ENCODE measurements around the gene LAMP2.
"Not testable (repeated sequence)": the region's sequence is repeated elsewhere in the genome, so short reads cannot be mapped to it uniquely, and the experiment has no call there.

The LAMP2 gene

DNA sequence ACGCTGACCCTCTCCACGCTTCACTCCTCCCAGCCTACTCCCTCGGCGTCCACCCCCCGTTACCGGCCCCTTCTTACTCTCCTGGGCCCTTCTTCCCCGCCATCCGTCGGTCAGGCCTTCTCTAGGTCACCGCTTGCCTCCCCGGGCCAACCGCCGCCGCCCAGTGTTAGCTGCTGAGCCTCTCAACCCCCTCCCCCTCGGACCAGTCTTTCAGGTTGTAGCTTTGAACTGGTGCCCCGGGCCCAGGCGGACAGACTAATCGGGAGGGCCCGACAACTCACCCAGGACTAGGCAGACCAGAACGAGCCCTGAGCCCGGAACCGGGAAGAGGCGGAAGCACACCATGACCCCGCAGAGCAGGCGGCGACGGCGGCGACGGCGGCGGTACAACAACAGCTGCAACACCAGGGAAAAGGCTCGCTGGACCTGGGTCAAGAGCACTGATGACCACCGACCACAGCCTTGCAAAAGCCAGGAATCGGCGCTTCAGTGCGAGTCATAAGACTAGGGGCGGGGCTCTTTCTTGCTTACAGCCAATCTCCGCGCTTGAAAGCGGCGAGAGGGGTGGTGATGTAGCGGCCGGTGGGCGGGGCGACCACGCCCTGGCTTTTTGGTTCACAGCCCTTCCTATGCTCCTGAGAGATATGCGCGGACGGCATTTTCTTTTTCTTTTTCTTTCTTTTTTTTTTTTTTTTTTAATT lies at the start of gene LAMP2:
LAMP2 (minus strand) TSS at position 472 of the 701 bp plus-strand sequence; CDS start at position 345, 127 bp downstream.
- DNase-seq, result peak; percentile 6

DNA sequence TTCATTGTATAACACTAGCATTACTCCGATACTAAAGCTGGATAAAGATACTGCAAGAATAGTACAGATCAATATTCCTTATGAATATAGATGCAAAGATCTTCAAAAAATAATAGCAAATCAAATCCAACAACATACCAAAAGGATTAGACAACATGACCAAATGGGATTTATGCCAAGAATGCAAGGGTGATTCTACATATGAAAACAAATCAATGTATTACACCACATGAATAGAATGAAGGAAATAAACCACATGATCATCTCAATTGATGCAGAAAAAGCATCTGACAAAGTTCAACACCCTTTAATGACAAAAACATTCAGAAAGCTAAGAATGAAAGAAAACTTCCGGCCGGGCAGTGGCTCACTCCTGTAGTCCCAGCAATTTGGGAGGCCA lies 48.8 kb upstream of the LAMP2 start:
- DNase-seq, result no peak

DNA sequence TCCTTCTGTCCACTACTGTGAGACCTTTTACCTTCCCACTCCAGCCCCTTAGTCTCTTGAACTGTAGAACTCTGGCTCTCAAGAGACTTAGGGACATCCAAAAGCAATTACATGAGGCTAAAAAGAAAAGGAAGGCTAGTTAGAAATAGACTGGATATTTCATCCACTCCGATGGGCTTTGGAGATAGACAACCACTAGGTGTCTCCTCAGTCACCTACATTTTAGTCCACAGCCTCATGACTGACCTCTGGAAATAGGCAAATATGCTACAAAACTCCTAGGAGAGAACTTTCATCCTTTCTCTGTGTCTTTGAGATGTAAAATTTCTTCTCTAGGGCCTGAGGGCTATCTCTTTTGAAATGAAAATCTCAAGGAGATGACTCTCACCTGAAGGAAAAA lies 45.1 kb upstream of the LAMP2 start:
- DNase-seq, result no peak

DNA sequence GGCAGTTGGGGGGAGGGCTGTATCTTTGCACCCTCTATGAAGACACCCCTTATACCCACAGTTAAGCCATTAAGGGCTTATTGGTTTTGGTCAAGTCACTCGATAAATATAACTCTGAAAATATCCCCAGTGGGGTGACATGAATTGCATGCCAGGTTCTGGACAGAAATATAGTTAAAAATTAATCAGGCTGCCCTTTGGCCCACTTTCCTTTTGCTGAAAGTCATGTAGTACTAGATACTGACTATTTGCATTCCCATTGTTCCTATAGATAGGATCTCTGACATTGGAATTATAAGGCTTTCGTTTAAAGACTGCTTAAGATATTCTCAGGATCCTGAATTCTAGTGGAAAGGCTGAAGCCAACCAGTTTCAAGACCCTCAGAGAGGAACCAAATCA lies 43.5 kb upstream of the LAMP2 start:
- no peak for DNase-seq

DNA sequence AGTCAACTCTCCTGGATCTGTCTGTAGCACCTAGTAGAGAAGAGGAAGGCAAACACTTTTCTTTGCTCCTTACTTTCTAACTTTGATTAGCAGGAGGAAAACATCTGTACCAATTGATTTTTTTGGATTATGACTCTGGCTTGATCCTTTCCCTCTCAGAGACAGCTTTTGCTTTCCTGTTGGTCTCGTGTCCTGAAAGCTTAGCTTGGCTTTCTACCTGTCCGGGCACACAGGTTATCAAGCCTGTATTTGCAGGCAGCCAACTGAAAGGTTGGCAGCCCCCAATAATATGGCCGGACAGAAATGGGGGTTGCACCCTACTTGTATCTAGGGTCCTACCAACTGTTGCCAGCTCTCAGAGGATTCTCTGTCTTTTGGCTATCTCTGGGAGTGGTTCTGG lies 43.1 kb upstream of the LAMP2 start:
- no peak for DNase-seq

DNA sequence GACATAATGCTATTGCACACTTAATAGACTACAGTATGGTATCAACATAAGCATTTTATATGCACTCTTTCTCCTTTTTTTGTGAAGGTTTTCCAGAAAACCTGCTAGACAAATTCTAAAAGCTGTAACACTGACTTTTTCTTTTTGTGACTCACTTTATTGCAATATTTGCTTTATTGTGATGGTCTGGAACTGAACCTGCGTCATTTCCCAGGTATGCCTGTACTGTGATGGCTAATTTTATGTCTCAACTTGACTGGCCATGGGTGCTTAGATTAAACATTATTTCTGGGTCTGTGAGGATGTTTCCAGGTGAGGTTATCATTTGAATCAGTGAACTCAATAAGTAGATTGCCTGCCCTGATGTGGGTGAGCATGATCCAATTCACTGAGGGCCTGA lies 35.5 kb upstream of the LAMP2 start:
- DNase-seq, result no peak

DNA sequence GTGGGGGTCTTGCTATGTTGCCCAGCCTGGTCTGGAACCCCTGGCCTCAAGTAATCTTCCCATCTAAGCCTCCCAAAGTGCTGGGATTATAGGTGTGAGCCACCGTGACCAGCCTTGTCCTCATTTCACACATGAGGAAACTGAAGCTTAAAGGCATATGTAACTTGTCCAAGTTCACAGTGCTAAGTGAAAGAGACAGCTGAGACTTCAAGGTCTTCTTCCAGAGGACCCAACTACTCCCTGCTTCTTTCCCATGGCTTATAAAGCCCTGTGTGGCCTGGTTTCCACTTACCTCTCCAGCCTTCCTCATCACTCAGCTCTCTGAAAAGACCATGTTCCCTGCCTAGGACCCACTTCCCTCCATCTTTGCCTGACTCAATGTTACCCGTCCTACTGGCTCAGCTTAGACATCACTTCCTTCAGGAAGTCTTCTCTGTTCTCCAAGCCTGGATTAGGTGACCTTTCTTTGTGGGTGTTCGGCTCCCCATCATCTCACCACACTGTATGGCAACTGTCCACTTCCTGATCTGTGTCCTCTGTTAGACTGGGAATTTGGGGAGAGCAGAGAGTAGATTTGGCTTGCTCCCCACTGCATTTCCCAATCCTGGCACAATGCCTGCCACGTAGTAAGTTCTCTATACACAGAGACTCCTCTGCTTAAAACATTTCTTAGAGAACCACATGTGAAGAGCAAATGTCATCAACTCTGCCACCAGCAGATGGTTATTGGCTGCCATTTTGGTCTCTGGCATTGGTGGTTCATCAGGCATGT lies 30.4 kb upstream of the LAMP2 start:
- no peak for DNase-seq

DNA sequence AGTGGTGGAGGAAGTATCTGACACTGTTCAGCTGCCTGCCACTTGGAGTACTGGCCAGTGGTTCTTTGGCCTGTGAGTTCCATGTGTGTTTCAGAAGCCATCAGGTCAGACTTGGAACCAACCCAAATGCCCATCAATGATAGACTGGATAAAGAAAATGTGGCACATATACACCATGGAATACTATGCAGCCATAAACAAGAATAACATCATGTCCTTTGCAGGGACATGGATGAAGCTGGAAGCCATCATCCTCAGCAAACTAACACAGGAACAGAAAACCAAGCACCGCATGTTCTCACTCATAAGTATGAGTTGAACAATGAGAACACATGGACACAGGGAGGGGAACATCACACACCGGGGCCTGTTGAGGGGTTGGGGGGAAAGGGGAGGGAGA lies 21.0 kb upstream of the LAMP2 start:
- DNase-seq, result not testable (repeated sequence)

DNA sequence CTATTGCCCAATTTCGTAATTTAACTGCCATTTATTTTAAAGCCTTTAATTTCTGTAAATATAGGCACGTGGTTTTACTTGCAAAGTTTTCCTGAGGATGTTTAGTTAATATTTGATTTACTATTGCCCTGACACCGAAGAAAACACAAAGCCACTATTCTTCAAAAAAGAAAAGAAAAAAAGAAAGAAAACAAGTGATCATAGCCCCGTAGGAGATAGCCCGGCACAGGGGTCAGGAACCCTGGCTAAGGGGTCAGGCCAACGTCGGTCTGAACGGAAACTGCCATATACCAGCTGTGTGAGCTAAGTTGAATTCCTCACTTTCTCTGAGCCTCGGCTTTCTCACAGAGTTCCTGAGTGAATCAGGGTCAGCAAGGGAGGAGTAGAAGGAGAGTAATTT lies 17.7 kb upstream of the LAMP2 start:
- no peak for DNase-seq

DNA sequence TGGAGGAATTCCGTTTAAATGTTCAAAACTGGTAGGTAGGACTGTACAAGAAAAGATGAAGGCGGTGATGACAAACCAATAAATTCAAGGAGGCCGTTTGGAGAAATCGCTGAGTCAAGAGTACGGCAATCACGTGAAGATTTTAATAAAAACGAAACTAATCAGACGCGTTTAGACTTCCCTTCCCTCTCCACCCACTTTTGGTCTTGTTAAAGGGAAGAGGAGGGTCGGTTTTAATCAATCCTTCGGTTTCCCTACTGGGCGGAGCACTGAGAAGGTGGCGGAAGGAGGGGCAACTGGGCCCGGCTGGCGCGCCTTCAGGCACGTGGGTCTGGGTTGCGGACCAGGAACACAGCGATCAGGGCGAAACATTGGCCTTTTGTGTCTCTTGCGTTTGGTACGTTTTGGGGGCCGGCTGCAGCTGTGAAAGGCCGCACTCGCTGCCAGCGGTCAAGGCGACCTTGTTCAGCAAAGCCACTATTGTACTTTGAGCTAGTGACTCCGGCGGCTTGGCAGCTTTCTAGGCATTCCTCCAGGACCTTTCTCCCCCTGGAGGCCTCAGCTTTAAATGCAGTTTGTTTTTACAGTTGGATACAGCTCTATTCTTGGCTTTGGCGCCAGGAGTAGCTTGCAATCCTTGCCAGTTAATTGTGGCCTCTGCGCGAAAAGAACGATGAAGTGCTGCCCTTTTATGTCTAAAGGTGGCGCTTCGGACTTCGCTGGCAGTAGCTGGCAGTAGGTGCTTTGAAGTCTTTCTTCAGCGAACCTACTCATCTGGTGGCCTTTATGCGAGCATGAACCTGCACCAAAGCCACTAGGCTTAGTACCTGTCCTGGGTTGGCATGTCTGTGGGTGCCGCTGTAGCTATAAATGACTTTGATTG lies 16.8 kb upstream of the LAMP2 start:
- no peak for DNase-seq

DNA sequence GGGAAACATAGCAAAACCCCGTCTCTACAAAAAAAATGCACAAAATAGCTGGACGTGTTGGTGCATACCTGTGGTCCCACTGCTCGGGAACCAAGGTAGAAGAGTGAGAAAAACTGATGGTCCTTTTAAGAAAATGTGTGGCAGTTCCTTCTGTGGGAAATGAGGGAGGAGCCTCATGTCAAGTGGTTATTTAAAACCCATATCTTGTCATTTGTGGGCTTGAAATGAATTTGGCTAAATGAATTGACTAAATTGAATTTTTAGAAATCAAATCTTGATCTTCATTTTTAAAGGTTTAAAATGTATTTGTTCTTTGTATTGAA lies 16.2 kb upstream of the LAMP2 start:
- no peak for DNase-seq

DNA sequence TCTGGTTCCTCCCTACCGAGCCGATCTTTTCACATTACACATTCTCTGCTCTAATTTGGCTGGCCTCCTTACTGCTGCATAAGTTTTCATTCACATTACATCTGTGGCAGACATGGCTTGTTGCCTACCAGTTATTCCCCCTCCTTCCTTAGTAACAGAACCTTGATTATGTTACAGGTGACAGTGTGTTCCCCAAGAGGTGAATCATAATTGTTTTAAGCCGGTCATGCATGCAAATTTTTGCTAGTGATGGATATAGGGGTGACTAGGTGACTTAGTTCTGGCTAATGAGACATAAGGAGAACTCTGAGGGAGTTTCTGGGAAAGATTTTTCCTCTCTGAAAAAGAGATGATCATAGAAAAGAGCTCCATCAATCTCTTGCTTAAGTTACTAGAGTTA lies 8.4 kb upstream of the LAMP2 start:
- no peak for DNase-seq

DNA sequence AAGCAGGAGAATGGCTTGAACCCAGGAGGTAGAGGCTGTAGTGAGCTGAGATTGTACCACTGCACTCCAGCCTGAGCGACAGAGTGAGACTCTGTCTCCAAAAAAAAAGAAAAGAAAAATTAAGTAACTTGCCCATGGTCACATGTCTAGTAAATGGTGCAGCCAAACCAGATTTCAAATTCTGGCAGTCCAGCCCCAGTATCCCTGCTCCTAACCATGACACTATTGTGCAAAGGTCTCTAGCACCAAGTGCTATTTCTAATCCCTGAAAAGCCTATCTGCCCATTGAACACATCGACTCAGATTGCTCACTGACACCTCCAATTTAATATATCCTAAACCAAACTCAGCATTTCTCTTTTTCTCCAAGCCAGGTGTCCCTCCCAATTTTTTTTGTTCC lies 7.6 kb upstream of the LAMP2 start:
- no peak for DNase-seq

DNA sequence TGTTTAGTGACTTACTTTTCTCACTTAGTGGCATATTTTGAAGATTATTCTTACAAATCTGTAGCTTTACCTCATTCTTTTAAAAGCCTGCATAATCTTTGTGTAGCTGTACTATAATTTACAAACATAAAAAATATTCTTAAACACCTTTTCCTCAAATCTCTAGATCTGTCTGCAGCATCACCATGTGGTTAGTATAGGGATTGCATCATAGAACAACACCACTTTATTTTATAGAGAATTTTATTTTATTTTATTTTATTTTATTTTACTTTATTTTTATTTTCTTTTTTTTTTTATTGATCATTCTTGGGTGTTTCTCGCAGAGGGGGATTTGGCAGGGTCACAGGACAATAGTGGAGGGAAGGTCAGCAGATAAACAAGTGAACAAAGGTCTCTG lies 6.4 kb upstream of the LAMP2 start:
- DNase-seq, result not testable (repeated sequence)

DNA sequence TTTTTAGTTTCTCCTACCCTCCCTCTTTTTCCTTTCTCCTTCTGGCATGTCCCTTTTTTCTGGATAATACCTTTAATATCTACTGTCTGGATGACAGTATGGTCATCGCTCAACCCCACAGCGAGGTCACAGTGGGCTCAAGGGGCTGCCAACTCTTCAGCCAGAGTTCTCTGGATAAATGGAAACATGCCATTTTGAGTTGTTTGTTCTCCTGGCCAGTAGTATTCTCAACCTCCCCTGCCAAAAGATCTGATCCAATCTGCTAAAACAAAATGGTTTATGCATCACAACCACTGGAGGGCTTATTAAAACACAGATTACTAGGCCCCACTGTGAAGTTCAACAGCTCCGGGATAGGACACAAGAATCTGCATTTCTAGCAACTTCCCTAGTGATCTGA lies 5.0 kb upstream of the LAMP2 start:
- no peak for DNase-seq

DNA sequence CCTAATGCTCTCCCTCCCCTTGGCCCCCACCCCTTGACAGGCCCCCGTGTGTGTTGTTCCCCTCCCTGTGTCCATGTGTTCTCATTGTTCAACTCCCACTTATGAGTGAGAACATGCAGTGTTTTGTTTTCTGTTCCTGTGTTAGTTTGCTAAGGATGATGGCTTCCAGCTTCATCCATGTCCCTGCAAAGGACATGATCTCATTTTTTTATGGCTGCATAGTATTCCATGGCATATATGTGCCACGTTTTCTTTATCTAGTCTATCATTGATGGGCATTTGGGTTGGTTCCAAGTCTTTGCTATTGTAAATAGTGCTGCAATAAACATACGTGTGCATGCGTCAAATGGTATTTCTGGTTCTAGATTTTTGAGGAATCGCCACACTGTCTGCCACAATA lies 561 bp upstream of the LAMP2 start:
- DNase-seq, result not testable (repeated sequence)

DNA sequence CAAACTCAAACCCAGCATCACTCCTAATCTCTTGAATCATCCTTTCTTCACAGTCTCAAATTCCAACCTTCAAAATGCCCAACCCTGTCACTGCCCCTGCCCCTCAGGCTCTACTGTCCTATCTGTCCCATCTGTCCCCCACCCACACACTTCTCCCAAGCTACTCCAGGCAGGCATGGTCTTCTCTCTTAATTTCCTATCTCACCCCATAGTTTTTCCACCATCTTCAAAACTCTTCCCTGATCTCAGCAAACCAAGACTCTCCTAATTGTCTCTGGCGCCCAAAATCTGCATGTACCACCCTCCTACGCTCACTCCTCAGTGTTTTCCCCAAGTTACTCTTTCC lies 644 bp downstream of the LAMP2 start:
- no peak for DNase-seq

DNA sequence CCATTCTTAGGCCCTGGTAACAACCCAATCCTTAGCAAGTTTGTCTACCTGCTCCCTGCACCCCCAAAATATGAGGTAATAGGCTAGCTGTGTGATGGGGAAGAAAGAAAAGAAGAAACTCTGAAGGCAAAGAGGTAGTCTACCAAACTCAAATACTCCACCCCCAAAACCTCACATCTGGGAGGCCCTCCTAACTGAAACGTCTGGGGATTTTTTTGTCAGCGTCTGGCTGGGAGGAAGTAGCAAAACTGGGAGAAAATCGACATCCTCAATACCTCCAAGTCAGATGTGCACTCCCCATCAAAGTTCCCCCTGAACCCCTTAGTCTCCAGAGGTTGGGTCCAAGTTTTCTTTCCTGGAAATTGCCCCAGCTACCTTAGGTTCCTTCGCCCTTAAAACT lies 1.0 kb downstream of the LAMP2 start:
- DNase-seq, result no peak

DNA sequence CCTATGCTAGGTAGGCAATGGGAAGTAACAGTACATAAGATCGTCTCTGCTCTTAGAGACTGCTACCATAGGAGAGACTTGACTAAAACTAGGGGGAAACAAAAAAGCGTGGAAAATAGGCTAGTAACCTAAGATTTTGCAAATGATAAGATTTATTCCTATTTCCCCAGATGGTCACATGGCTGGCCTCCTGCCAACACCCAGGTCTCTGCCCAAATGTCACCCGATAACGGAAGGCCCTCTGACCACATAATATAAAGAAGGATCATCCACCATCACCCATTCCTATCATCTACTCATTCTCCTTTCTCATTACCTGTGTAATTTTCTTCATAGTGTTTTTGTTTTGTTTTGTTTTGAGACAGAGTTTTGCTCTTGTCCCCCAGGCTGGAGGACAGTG lies 4.7 kb downstream of the LAMP2 start:
- DNase-seq, result no peak

DNA sequence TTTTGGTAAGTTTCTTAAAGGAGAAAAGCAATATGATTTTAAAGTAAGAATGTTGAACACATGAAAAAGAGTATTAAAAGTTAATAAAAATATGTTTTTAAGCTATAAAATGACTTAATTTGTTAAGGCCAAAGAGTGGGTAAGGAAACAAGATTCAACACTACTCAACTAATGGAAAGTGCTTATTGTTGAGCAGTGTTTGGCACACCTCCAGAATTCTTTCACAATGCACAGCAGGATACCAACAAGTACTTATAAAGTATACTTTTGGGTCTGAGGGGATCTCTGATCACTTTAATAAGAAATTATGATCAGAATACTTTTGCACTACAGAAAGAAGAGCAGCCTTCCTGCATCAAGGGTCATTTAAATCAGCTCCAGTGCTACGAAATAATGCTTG lies 5.9 kb downstream of the LAMP2 start:
- no peak for DNase-seq

DNA sequence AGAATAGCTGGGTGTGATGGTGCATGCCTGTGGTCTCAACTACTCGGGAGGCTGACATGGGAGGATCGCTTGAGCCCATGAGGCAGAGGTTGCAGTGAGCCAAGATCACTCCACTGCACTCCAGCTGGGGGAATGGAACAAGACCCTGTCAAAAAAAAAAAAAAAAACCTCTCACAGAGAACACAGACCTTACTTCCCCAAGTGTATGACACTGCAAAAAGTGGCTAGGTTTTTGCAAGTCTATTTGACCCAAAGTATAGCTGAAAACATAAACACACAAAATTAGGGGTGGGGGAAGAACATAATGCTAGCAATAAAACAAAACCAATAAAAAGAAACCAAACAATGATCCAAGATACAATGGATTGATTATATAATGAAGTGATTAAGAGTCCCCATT lies 6.7 kb downstream of the LAMP2 start:
- DNase-seq, result no peak

DNA sequence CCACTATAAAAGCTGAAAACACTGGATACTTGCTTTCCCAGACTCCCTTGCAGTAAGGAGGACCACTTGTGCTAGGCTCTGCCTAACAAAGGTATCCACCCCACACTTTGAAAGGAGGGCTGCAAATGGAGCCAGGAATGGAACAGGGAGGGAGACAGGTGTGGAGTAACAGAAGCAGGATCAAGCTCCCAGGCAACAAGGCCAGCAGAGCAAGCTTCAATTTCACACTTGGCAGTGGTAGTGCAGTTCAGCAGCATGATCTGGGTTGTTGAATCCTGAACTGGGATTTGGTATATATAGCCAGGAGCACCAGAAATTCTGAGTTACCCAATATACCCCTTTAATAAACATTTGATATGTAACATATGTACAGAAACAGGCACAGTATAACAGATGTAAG lies 9.8 kb downstream of the LAMP2 start:
- no peak for DNase-seq

DNA sequence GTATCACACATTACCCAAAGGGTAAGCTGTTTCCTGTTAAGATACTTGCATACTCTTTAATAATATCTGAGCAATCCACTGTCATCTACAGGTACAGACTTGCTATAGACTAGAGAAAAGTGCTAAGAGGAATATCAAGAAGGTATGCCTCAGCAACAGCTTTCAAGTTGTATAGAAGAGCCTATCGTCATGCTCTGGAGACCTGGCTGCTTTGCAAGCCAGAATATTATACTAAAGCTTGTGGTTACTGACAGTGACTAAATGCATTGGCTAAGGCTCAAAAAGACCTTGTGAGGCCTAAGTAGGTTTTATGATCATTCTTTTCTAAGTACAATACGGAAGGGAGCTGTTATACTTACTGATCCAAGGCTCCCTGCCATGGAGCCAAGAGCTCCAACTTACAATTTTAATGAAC lies 11.3 kb downstream of the LAMP2 start:
- no peak for DNase-seq

DNA sequence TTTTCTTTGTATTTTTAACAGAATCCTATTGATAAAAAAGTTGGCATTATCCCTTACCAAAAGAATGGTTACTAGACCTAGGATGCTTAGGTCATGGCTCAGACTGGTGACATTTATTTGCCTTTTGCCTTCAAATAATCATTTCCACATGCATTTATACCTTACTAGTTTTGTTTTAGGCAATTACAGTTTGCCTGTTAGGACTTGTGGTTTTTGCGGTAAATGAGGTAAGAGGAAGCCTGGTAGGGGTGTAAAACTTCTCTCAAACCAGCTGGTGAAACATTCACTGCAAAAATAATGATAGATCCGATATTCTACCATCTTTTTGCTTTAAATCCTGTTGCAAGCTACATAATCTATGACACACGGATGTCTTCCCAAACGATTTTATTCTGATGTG lies 12.1 kb downstream of the LAMP2 start:
- no peak for DNase-seq
